ENCODE data around the gene VEZF1. TPM values are rescaled to one million over a fixed set of nuclear protein-coding genes. Genes with fewer than 3 reads are reported as not detected.

Gene VEZF1
- total RNA-seq, 1 donor from 2014 or later = 77.2 TPM

GRCh38 chr17:58005728-58006559, 17.9 kb upstream of the VEZF1 start:
- Histone ChIP-seq H3K4me3 (peak overlapping the region; percentile 96), H3K9me3 (replicated peaks) (no peaks in the 10 kb centered on the region), H3K4me1 (peaks cover 69% of the 10 kb centered on the region), H3K36me3 (peaks cover 44% of the 10 kb centered on the region), H3K27ac (replicated peaks) (peak overlapping the region; percentile 98), H3K27me3 (ENCODE audit: low read depth) (no peaks in the 10 kb centered on the region)
- TF ChIP-seq CTCF (IDR thresholded peaks at IDR 0.05; ENCODE audit: borderline replicate concordance) = no peak
- no peak for DNase-seq
- intact Hi-C loops (cut with micrococcal nuclease) = loop anchor here (10.0 kb wide), 1 partner anchor 109 kb away; no protein-coding TSS in a partner anchor

GRCh38 chr17:58005031-58005727, 17.1 kb upstream of the VEZF1 start:
- intact Hi-C loops (cut with micrococcal nuclease) = loop anchor here (10.0 kb wide), 1 partner anchor 110 kb away; no protein-coding TSS in a partner anchor
- Histone ChIP-seq H3K9me3 (replicated peaks) (no peaks in the 10 kb centered on the region), H3K27me3 (ENCODE audit: low read depth) (no peaks in the 10 kb centered on the region), H3K4me1 (peaks cover 77% of the 10 kb centered on the region), H3K36me3 (peaks cover 51% of the 10 kb centered on the region), H3K27ac (replicated peaks) (peak overlapping the region; percentile 7), H3K4me3 (peak overlapping the region; percentile 96)
- TF ChIP-seq CTCF (IDR thresholded peaks at IDR 0.05; ENCODE audit: borderline replicate concordance) = no peak
- DNase-seq = no peak

- TF ChIP-seq CTCF (IDR thresholded peaks at IDR 0.05; ENCODE audit: borderline replicate concordance) = no peak
- no peaks in the 10 kb centered on the region for H3K9me3 ChIP-seq (replicated peaks)
- H3K36me3 ChIP-seq = peaks cover 56% of the 10 kb centered on the region
- no peak for DNase-seq
- H3K4me1 ChIP-seq = peaks cover 83% of the 10 kb centered on the region
- intact Hi-C loops (cut with micrococcal nuclease) = loop anchor here (10.0 kb wide), 1 partner anchor 111 kb away; no protein-coding TSS in a partner anchor
- H3K27me3 ChIP-seq (ENCODE audit: low read depth) = no peaks in the 10 kb centered on the region
- no peak overlapping the region for H3K27ac ChIP-seq (replicated peaks)
- H3K4me3 ChIP-seq = no peak overlapping the region
These were observed 16.0 kb upstream of the VEZF1 start for GRCh38 chr17:58004060-58004459.

GRCh38 chr17:58002973-58003372, 14.9 kb upstream of the VEZF1 start:
- DNase-seq = no peak
- no peaks in the 10 kb centered on the region for H3K27me3 ChIP-seq (ENCODE audit: low read depth)
- intact Hi-C loops (cut with micrococcal nuclease) = loop anchor here (10.0 kb wide), 1 partner anchor 112 kb away; no protein-coding TSS in a partner anchor
- no peaks in the 10 kb centered on the region for H3K9me3 ChIP-seq (replicated peaks)
- H3K27ac ChIP-seq (replicated peaks) = no peak overlapping the region
- H3K4me1 ChIP-seq = peaks cover 78% of the 10 kb centered on the region
- no peak for TF ChIP-seq CTCF (IDR thresholded peaks at IDR 0.05; ENCODE audit: borderline replicate concordance)
- peaks cover 57% of the 10 kb centered on the region for H3K36me3 ChIP-seq
- no peak overlapping the region for H3K4me3 ChIP-seq

- intact Hi-C loops (cut with micrococcal nuclease) = loop anchor here (10.0 kb wide), 1 partner anchor 112 kb away; no protein-coding TSS in a partner anchor
These were observed 14.3 kb upstream of the VEZF1 start for GRCh38 chr17:58002154-58002948.

More at GRCh38 chr17:58002154-58002948, 14.3 kb upstream of the VEZF1 start:
- no peak for DNase-seq
- no peaks in the 10 kb centered on the region for H3K27me3 ChIP-seq (ENCODE audit: low read depth)
- no peak for TF ChIP-seq CTCF (IDR thresholded peaks at IDR 0.05; ENCODE audit: borderline replicate concordance)
- no peak overlapping the region for H3K4me3 ChIP-seq
- no peak overlapping the region for H3K27ac ChIP-seq (replicated peaks)
- no peaks in the 10 kb centered on the region for H3K9me3 ChIP-seq (replicated peaks)
- H3K4me1 ChIP-seq = peaks cover 72% of the 10 kb centered on the region
- peaks cover 63% of the 10 kb centered on the region for H3K36me3 ChIP-seq
